Duodenal mucosa (tissue), 2 donors: ENCODE data around the gene AACS.

Source experiments
- H3K27ac ChIP-seq: one replicate; pipeline ENCODE4 v1.7.0; 2013; ENCODE audit warnings: low read depth, low read length
- H3K27me3 ChIP-seq, 2 donors: one replicate each; pipeline ENCODE4 v1.7.0; 2013; ENCODE audit warnings: low read length in 2 of 2, control low read depth in 1 of 2; ENCODE audit not compliant: insufficient read depth in 2 of 2, control insufficient read depth in 1 of 2
- H3K36me3 ChIP-seq, 2 donors: one replicate each; pipeline ENCODE4 v1.7.0; 2013; ENCODE audit warnings: low read length in 2 of 2, control low read depth in 1 of 2; ENCODE audit not compliant: insufficient read depth in 2 of 2, control insufficient read depth in 1 of 2
- H3K4me1 ChIP-seq, 2 donors: one replicate each; pipeline ENCODE4 v1.7.0; 2013; ENCODE audit warnings: low read length in 2 of 2, control low read depth in 1 of 2; ENCODE audit not compliant: insufficient read depth in 2 of 2, control insufficient read depth in 1 of 2
- H3K4me3 ChIP-seq, 2 donors: one replicate each; pipeline ENCODE4 v1.7.0; 2013; ENCODE audit warnings: low read length in 2 of 2, low read depth in 1 of 2
- H3K9ac ChIP-seq, 2 donors: one replicate each; pipeline ENCODE4 v1.7.0; 2013; ENCODE audit warnings: low read length in 2 of 2, low read depth in 1 of 2
- H3K9me3 ChIP-seq, 2 donors: one replicate each; pipeline ENCODE4 v1.7.0; 2013; ENCODE audit warnings: low read length in 2 of 2, control low read depth in 1 of 2; ENCODE audit not compliant: control insufficient read depth in 1 of 2

The AACS gene

DNA sequence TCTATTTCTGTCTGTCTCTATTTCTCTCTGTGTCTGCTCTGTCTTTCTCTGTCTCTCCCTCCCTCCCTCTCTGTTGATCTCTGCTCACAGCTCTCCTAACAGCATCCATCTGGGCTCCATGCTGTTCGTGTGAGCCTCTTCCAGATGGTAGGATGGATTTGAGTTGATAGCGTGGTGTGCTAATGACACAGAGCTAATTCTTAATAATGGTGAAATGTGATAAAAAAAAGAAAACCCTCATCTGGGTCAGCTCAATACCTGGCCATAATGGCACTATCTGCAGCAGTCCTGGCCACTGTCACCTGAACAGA lies 96.4 kb downstream of the AACS start:
- Histone ChIP-seq H3K4me1 (peaks cover 0 to 7% of the 10 kb centered on the region in 2 donors), H3K9ac (no peak overlapping the region), H3K4me3 (no peak overlapping the region), H3K36me3 (no peaks in the 10 kb centered on the region), H3K27ac (no peak overlapping the region), H3K9me3 (peaks cover 0 to 5% of the 10 kb centered on the region in 2 donors), H3K27me3 (no peaks in the 10 kb centered on the region)

DNA sequence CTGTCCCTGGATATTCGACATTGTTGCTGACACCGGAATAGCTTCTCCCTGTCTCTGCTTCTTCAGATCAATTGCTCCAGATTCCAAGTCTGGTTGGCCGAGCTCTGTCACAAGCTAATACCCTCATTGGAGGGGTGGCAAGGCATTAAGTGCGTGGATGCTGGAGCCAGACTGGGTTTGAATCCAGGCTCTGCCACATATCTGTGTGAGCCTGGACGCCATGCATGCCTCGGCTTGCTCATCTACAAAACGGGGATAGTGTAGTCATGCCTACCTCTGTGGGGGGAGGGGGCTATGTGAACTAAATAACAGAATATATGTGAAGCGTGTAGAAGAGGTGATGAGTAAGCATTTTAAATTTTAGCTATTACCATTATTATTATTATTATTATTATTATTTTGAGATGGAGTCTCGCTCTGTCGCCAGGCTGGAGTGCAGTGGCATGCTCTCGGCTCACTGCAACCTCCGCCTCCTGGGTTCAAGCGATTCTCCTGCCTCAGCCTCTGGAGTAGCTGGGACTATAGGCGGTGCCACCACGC lies 97.3 kb downstream of the AACS start:
- Histone ChIP-seq H3K36me3 (no peaks in the 10 kb centered on the region), H3K9me3 (no peaks in the 10 kb centered on the region), H3K4me1 (peaks cover 0 to 7% of the 10 kb centered on the region in 2 donors), H3K4me3 (no peak overlapping the region), H3K9ac (no peak overlapping the region), H3K27ac (no peak overlapping the region), H3K27me3 (no peaks in the 10 kb centered on the region)

DNA sequence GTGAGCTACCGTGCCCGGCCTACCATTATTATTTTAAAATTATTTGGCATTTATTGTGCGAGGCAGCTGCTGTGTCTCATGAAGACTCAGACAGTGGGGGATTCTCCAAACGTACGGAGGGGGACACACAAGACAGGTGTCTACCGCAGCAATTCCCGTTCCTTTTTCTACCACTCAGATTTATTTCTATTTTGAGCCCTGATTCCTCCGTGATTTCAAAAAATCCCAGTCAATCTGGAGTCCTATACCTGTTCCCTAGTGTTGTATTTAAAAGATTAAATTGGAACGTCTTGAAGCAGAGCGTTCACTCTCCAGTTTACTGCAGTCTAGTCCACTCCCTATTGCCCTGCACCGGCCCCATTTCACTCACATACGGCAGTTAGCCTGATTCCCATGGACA lies 97.9 kb downstream of the AACS start:
- H3K4me3 ChIP-seq, result no peak overlapping the region
- no peaks in the 10 kb centered on the region for H3K9me3 ChIP-seq

GRCh38 chr12:125164541-125164940 lies 99.3 kb downstream of the AACS start:
- peaks cover 0 to 7% of the 10 kb centered on the region in 2 donors for H3K4me1 ChIP-seq

More for the DNA sequence above, 97.9 kb downstream of the AACS start:
- Histone ChIP-seq H3K36me3 (no peaks in the 10 kb centered on the region), H3K4me1 (peaks cover 0 to 7% of the 10 kb centered on the region in 2 donors), H3K9ac (no peak overlapping the region), H3K27ac (no peak overlapping the region), H3K27me3 (peaks cover 0 to 5% of the 10 kb centered on the region in 2 donors)

GRCh38 chr12:125166041-125166440 lies 100.8 kb downstream of the AACS start:
- no peak overlapping the region for H3K9ac ChIP-seq
- H3K4me3 ChIP-seq, result no peak overlapping the region
- H3K27ac ChIP-seq, result no peak overlapping the region
- peaks cover 0 to 5% of the 10 kb centered on the region in 2 donors for H3K27me3 ChIP-seq
- H3K9me3 ChIP-seq, result no peaks in the 10 kb centered on the region
- peaks cover 0 to 2% of the 10 kb centered on the region in 2 donors for H3K4me1 ChIP-seq
- no peaks in the 10 kb centered on the region for H3K36me3 ChIP-seq

More at GRCh38 chr12:125164541-125164940, 99.3 kb downstream of the AACS start:
- Histone ChIP-seq H3K9ac (no peak overlapping the region), H3K27ac (no peak overlapping the region), H3K9me3 (no peaks in the 10 kb centered on the region), H3K36me3 (no peaks in the 10 kb centered on the region), H3K27me3 (peaks cover 0 to 5% of the 10 kb centered on the region in 2 donors), H3K4me3 (no peak overlapping the region)

DNA sequence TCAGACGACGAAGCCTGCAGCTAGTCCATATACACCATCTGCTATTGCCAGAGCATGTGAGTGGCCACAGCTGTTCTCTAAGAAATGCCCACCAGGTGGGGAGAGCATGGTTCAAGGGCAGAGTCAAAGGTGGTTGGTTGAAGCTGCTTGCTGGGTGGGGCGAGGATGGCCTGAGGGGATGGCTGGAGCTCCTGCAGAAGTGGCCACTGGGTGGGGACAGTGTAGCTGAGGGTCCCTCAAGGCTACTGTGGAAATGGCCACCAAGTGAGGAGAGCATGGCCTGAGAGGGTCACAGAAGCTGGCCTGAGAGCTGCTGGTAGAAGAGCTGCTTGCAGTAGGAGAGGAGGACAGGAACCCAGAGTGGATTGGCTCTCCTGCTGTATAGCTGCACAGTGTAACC lies 102.4 kb downstream of the AACS start:
- no peak overlapping the region for H3K9ac ChIP-seq
- H3K4me1 ChIP-seq, result no peaks in the 10 kb centered on the region
- no peaks in the 10 kb centered on the region for H3K36me3 ChIP-seq
- H3K4me3 ChIP-seq, result no peak overlapping the region
- no peaks in the 10 kb centered on the region for H3K9me3 ChIP-seq
- peaks cover 0 to 5% of the 10 kb centered on the region in 2 donors for H3K27me3 ChIP-seq
- H3K27ac ChIP-seq, result no peak overlapping the region

- H3K36me3 ChIP-seq, result no peaks in the 10 kb centered on the region
- peaks cover 0 to 5% of the 10 kb centered on the region in 2 donors for H3K27me3 ChIP-seq
- no peak overlapping the region for H3K9ac ChIP-seq
- H3K4me1 ChIP-seq, result no peaks in the 10 kb centered on the region
- H3K27ac ChIP-seq, result no peak overlapping the region
- H3K9me3 ChIP-seq, result no peaks in the 10 kb centered on the region
- no peak overlapping the region for H3K4me3 ChIP-seq
Measured at GRCh38 chr12:125169451-125169850, 104.2 kb downstream of the AACS start.

DNA sequence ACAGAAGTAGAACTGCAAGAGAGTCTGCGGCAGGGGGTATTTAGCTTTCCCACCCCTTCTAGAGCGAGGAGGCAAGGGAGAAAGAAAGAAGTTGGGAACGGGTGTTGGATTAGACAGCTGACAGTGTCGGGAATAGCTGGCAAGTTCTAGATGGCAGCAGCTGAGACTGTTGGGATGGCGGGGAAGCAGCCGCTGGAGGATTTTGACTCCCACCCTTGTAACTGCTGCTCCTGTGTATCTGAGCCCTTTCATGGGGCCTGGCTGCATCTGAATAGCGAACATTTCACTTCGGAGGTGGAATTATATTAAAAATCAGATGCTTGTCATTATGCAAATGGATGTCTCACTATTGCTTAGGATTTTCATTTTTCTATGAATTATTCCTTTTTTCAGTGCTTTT lies 104.6 kb downstream of the AACS start:
- no peaks in the 10 kb centered on the region for H3K9me3 ChIP-seq
- H3K4me1 ChIP-seq, result no peaks in the 10 kb centered on the region
- no peak overlapping the region for H3K4me3 ChIP-seq
- no peak overlapping the region for H3K9ac ChIP-seq
- H3K36me3 ChIP-seq, result no peaks in the 10 kb centered on the region
- no peak overlapping the region for H3K27ac ChIP-seq
- peaks cover 0 to 5% of the 10 kb centered on the region in 2 donors for H3K27me3 ChIP-seq

DNA sequence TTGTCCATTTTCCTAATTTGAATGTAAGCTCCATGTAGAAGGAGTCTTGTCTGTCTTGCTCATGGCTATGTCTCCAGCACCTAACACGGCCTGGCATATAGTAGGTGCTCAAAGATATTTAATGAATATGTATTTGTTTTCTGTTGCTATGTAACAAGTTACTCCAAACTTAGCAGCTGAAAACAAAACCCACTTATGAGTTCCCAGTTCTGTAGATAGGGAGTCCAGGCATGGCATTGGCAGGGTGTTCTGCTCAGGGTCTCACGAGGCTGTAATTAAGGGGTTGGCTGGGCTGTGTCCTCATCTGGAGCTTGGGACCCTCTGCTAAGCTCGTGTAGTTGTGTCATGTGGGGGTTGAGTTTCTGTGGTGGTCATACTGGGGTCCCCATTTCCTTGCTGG lies 106.0 kb downstream of the AACS start:
- Histone ChIP-seq H3K4me1 (no peaks in the 10 kb centered on the region), H3K4me3 (no peak overlapping the region), H3K9ac (no peak overlapping the region), H3K27me3 (peaks cover 4 to 5% of the 10 kb centered on the region in 2 donors), H3K9me3 (no peaks in the 10 kb centered on the region), H3K36me3 (no peaks in the 10 kb centered on the region), H3K27ac (no peak overlapping the region)

DNA sequence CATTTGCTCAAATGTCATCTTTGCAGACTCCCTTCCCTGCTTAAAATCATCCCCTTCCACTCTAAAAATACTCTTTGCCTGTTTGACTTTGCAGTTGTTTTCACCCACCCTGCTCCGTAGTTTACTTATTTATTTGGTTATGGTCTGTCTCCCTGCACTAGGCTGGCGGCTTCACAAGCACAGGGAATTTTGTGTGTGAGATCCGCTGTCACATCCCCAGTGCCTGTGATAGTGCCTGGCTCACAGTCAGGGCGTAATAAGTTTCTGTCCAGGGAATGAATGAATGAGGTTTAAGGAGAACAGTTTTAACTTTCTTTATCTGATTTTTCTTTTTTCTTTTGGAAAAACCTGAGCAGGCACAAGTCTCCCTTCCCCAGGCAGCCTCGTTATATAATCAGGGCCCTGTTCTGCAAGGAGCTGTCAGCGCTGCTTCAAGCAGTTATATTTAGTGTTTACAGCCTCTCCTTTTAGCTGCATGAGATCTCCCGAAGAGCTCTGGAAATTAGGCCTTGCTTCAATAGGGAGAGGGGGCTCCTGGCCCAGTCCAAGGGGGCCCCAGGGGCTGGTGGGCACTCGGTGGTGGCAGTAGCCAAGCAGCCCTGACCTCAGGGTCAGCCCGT lies 107.1 kb downstream of the AACS start:
- Histone ChIP-seq H3K4me3 (no peak overlapping the region), H3K9ac (no peak overlapping the region), H3K36me3 (no peaks in the 10 kb centered on the region), H3K27ac (no peak overlapping the region), H3K4me1 (no peaks in the 10 kb centered on the region), H3K9me3 (no peaks in the 10 kb centered on the region), H3K27me3 (peaks cover 4 to 5% of the 10 kb centered on the region in 2 donors)
